K562 (cell line): ENCODE measurements around the gene ZNF318. TPM values are rescaled to one million over a fixed set of nuclear protein-coding genes. Genes with fewer than 3 reads are reported as not detected.

Experiments used
- ATAC-seq: fragments of 200-7000 bp; cut with Tn5 transposase; 3 replicates; pipeline ENCODE4 v1.9.1; 2020; ENCODE audit warnings: moderate library complexity
- BruUV-seq: library from RNA; stranded (reverse); fragments of 400-500 nt; replicated peaks from 2 replicates; lab custom pipeline; 2021; lab: Mats Ljungman, UMichigan
- CTCF ChIA-PET: fragments of 300-600 bp; formaldehyde crosslinking; extraction: SDS; loops from one replicate; lab custom pipeline; 2021; ENCODE audit warnings: low intra/inter-chr PET ratio; lab: Yijun Ruan, JAX
- POLR2A ChIA-PET: fragments of 300-600, 350-650 bp; sonication (Branson Sonifier 250); formaldehyde crosslinking; extraction: SDS; loops from one replicate; lab custom pipeline; 2021; ENCODE audit warnings: antibody characterized with exemption, inconsistent platforms; lab: Yijun Ruan, JAX
- DNase-seq, 4 experiments: peaks; one replicate each; pipeline versions ENCODE4 v3.0.0 to v3.0.0-alpha.2; 2011 to 2018; ENCODE audit warnings: low spot score in 3 of 4, mixed read lengths in 3 of 4; ENCODE audit errors: extremely low read depth in 1 of 4
- FAIRE-seq: peaks from 2 replicates; lab custom pipeline; 2011; peaks lifted over from hg19 to GRCh38; lab: Jason Lieb, UNC
- H2AFZ ChIP-seq: 2 replicates; pipeline ENCODE4 v1.6.0; 2011; ENCODE audit warnings: low read depth, low read length, control low read depth, inconsistent platforms
- H3K27ac ChIP-seq: fragments of 200-600 bp; 3 replicates; pipeline ENCODE4 v1.8.0; 2011; ENCODE audit warnings: low read depth, mild to moderate bottlenecking, control low read depth, inconsistent platforms, low read length, moderate library complexity, mixed read lengths; ENCODE audit errors: extremely low read depth
- H3K27me3 ChIP-seq, 2 experiments: fragments of 300-600 bp in 1 of 2; 2 replicates in 1 of 2; 3 replicates in 1 of 2; pipeline versions ENCODE4 v1.6.0 to v1.8.0; 2011; ENCODE audit warnings: inconsistent platforms in 2 of 2, low read length in 2 of 2, mild to moderate bottlenecking in 1 of 2, mixed read lengths in 1 of 2, moderate library complexity in 1 of 2; ENCODE audit not compliant: control insufficient read depth in 2 of 2, insufficient read depth in 2 of 2
- H3K36me3 ChIP-seq: fragments of 300-600 bp; 3 replicates; pipeline ENCODE4 v1.8.0; 2011; ENCODE audit warnings: mild to moderate bottlenecking, low read length, inconsistent platforms; ENCODE audit not compliant: control insufficient read depth, insufficient read depth
- H3K4me1 ChIP-seq, 2 experiments: fragments of 200-600 bp in 1 of 2; replicated peaks in 1 of 2; 2 replicates in 1 of 2; 3 replicates in 1 of 2; pipeline versions ENCODE4 v1.5.1 to v1.8.0; 2011; ENCODE audit warnings: inconsistent platforms in 2 of 2, low read length in 2 of 2, mild to moderate bottlenecking in 1 of 2, mixed read lengths in 1 of 2, moderate library complexity in 1 of 2; ENCODE audit not compliant: control insufficient read depth in 2 of 2, insufficient read depth in 2 of 2
- H3K4me2 ChIP-seq: 2 replicates; pipeline ENCODE4 v1.6.1; 2011; ENCODE audit warnings: low read length, control low read depth, inconsistent platforms, mixed read lengths; ENCODE audit not compliant: insufficient read depth
- H3K4me3 ChIP-seq: fragments of 200-600 bp; sonication (generic), shearing (Covaris generic); 2 replicates; pipeline ENCODE4 v1.5.1; 2016; ENCODE audit warnings: control low read depth, inconsistent platforms
- H3K79me2 ChIP-seq: fragments of 200-600 bp; 3 replicates; pipeline ENCODE4 v1.8.0; 2011; ENCODE audit warnings: low read length, inconsistent platforms; ENCODE audit not compliant: control insufficient read depth, insufficient read depth
- H3K9ac ChIP-seq, 2 experiments: 2 replicates each; pipeline versions ENCODE4 v1.6.0 to v1.6.1; 2011; ENCODE audit warnings: low read depth in 2 of 2, low read length in 2 of 2, control low read depth in 1 of 2, inconsistent platforms in 1 of 2, mild to moderate bottlenecking in 1 of 2, mixed read lengths in 1 of 2; ENCODE audit not compliant: insufficient read depth in 1 of 2
- H3K9me1 ChIP-seq: one replicate; pipeline ENCODE4 v1.6.0; 2011; ENCODE audit warnings: inconsistent platforms, mild to moderate bottlenecking, low read length, moderate library complexity; ENCODE audit not compliant: control insufficient read depth, insufficient read depth
- H3K9me3 ChIP-seq: replicated peaks from 2 replicates; pipeline ENCODE4 v1.5.1; 2011; ENCODE audit warnings: low read depth, low read length, inconsistent platforms; ENCODE audit not compliant: control insufficient read depth, insufficient read depth
- H4K20me1 ChIP-seq: replicated peaks from 2 replicates; pipeline ENCODE4 v1.6.1; 2011; ENCODE audit warnings: low read length, inconsistent platforms, mixed read lengths; ENCODE audit not compliant: control insufficient read depth, insufficient read depth
- BCOR ChIP-seq: fragments of 450-650 bp; IDR thresholded peaks from 2 replicates; pipeline ENCODE4 v1.6.1; 2016
- BMI1 ChIP-seq: fragments of 150-350 bp; IDR thresholded peaks from 2 replicates; pipeline ENCODE4 v1.6.1; 2014; ENCODE audit warnings: low read length
- HIVEP1 ChIP-seq: fragments of 250-450 bp; sonication (Bioruptor Pico); IDR thresholded peaks from 2 replicates; pipeline ENCODE4 v1.4.0; 2020; ENCODE audit warnings: mild to moderate bottlenecking
- L3MBTL2 ChIP-seq: fragments of 450-650 bp; IDR thresholded peaks from 2 replicates; pipeline ENCODE4 v1.6.1; 2016; ENCODE audit warnings: mild to moderate bottlenecking, moderate library complexity
- MED1 ChIP-seq: sonication (generic); formaldehyde crosslinking; IDR thresholded peaks from 2 replicates; pipeline ENCODE4 v1.8.1; 2023; ENCODE audit warnings: missing genetic modification reagents, borderline replicate concordance
- NFE2L1 ChIP-seq: fragments of 450-650 bp; IDR thresholded peaks from 2 replicates; pipeline ENCODE4 v1.6.1; 2016; ENCODE audit warnings: missing genetic modification characterization, low read depth, mild to moderate bottlenecking, missing compliant biosample characterization, moderate library complexity, borderline replicate concordance
- NRF1 ChIP-seq, 2 experiments: fragments of 450-650 bp; IDR thresholded peaks in 1 of 2; conservative IDR thresholded peaks in 1 of 2; 2 replicates each; pipeline ENCODE4 v1.6.1; 2014; ENCODE audit warnings: mild to moderate bottlenecking in 2 of 2
- RB1 ChIP-seq: fragments of 450-650 bp; IDR thresholded peaks from 2 replicates; pipeline ENCODE4 v1.6.1; 2017; ENCODE audit warnings: low read depth, mild to moderate bottlenecking
- ZNF263 ChIP-seq: sonication (generic); formaldehyde crosslinking; IDR thresholded peaks from 2 replicates; pipeline ENCODE4 v1.8.0; 2022; ENCODE audit warnings: mild to moderate bottlenecking, missing genetic modification reagents, borderline replicate concordance
- WGBS: fragments of 100-300 bp; shearing (Covaris generic); methylation state at CpG from one replicate; pipeline ENCODE4 v1.1.6; 2016; ENCODE audit warnings: low coverage, mixed read lengths; ENCODE audit not compliant: insufficient coverage; ENCODE audit errors: missing lambda C conversion rate; 5-methylcytosine and 5-hydroxymethylcytosine counted together
- in situ Hi-C: fragments of 300-500 bp; cut with MboI; formaldehyde crosslinking; loops from 4 replicates; pipeline ENCODE4 v1.15.0; 2018; ENCODE audit warnings: inconsistent platforms, mixed read lengths
- intact Hi-C: fragments of 100-400 bp; cut with micrococcal nuclease; formaldehyde crosslinking; loops from 2 replicates; pipeline ENCODE4 v1.14.2; 2022
- polyA plus RNA-seq, 8 experiments: library from polyadenylated mRNA; depleted of rRNA in 4 of 8; stranded (reverse) in 5 of 8; unstranded in 3 of 8; fragments of >200 nt; fragmentation: Nextera tagmentation in 2 of 8; fragmentation: Illumina TruSeq in 1 of 8; extraction: Ambion mirVana in 2 of 8; extraction: Trizol in 1 of 8; gene quantifications; 2 replicates each; pipeline versions ENCODE4 v1.2.1 to v1.2.3, GENCODE V29; 2011 to 2014; ENCODE audit warnings: inconsistent platforms in 1 of 8, missing spikeins in 1 of 8
- total RNA-seq, 7 experiments: library from RNA; depleted of rRNA in 6 of 7; stranded (reverse); fragments of >200 nt in 6 of 7; fragmentation: Illumina TruSeq in 2 of 7; extraction: Trizol in 2 of 7; gene quantifications; 2 replicates each; pipeline versions ENCODE4 v1.2.1 to v1.2.3, GENCODE V29; 2011 to 2021; ENCODE audit warnings: low replicate concordance in 1 of 7
- TF ChIP-seq, protein P1 (sequence below), 2 experiments: fragments of 250-450 bp in 1 of 2; fragments of 450-650 bp in 1 of 2; sonication (Bioruptor Pico) in 1 of 2; IDR thresholded peaks; 2 replicates each; pipeline versions ENCODE4 v1.6.1 to v1.8.0; 2016 to 2021; ENCODE audit warnings: mild to moderate bottlenecking in 2 of 2, moderate library complexity in 2 of 2, missing compliant biosample characterization in 1 of 2, missing genetic modification characterization in 1 of 2

ZNF318 gene
- total and polyA plus RNA-seq, 9 of the 15 experiments (the other 6 are each of a cell fraction or from before 2014, with no cell fraction given) = 3.2 to 19.0 (median 9.2) TPM

- H3K27me3 ChIP-seq = peaks cover 3 to 6% of the 10 kb centered on the region in 2 experiments; a peak in 3 of 5 replicates
- ChIA-PET POLR2A (interaction anchor here (0.6 to 1.4 kb wide), 12 partner anchors 9 to 364 kb away, joined by 3 to 6 read pairs (median 4); no protein-coding TSS in a partner anchor), CTCF (no interaction called here)
- no TSS peak for BruUV-seq
- WGBS = 31% methylated on average over 9 of the region's 9 CpGs
- peak overlapping the region; percentile 29 for H3K4me3 ChIP-seq
- DNase-seq = no peak
- H3K9ac ChIP-seq = peak overlapping the region; percentile 24 to 86; a peak in 2 of 4 replicates
- ATAC-seq = peak; percentile 8
- peak overlapping the region; percentile 98 for H2AFZ ChIP-seq
- H3K27ac ChIP-seq = no peak overlapping the region
- no peaks in the 10 kb centered on the region for H3K79me2 ChIP-seq
- peak overlapping the region; percentile 82 for H3K4me2 ChIP-seq
- H3K36me3 ChIP-seq = no peaks in the 10 kb centered on the region
- peaks cover 3% of the 10 kb centered on the region for H3K9me1 ChIP-seq
- peaks cover 14 to 21% of the 10 kb centered on the region in 2 experiments for H3K4me1 ChIP-seq
- H4K20me1 ChIP-seq = no peaks in the 10 kb centered on the region
- in situ Hi-C loops = no loop called here
- intact Hi-C loops = no loop called here
- TF ChIP-seq BCOR (0 out of 2 replicates have a peak, but pooled peaks have one; percentile 19), MED1 (no peak), NRF1 (conservative IDR thresholded peaks at IDR 0.05 in 1 of 2, IDR thresholded peaks at IDR 0.05 in 1 of 2) (0 out of 4 replicates have a peak, but pooled peaks of 1 of the 2 experiments have one; percentile 10), NFE2L1 (tag) (no peak), HIVEP1 (CRISPR knock-in tag) (no peak), BMI1 (no peak), ZNF263 (CRISPR knock-in tag) (0 out of 2 replicates have a peak, but pooled peaks have one; percentile 18), L3MBTL2 (0 out of 2 replicates have a peak, but pooled peaks have one; percentile 33), RB1 (0 out of 2 replicates have a peak, but pooled peaks have one; percentile 1)
- TF ChIP-seq, protein P1, sequence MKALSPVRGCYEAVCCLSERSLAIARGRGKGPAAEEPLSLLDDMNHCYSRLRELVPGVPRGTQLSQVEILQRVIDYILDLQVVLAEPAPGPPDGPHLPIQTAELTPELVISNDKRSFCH (CRISPR knock-in tag; IDR thresholded peaks at IDR 0.05) = no peak
- TF ChIP-seq, protein P1 (tag; IDR thresholded peaks at IDR 0.05) = 0 out of 2 replicates have a peak, but pooled peaks have one; percentile 20
- no peaks in the 10 kb centered on the region for H3K9me3 ChIP-seq
- peak; percentile 85 for FAIRE-seq
Observed at GRCh38 chr6:43308990-43309477, 60.4 kb downstream of the ZNF318 start.
